ENCODE measurements around the gene DPM2.

DPM2 gene

GRCh38 chr9:127943011-127943662 lies 5.5 kb upstream of the DPM2 start:
- Histone ChIP-seq H3K27ac (ENCODE audit: low read depth, low read length) (0 out of 2 replicates have a peak overlapping the region, but pooled peaks have one; percentile 1), H3K27me3 (ENCODE audit: control insufficient read depth, low read length) (no peaks in the 10 kb centered on the region), H3K4me2 (ENCODE audit: low read length) (peak overlapping the region; percentile 14; the same call in 1 of the 2 replicates), H3K36me3 (ENCODE audit: control insufficient read depth, low read length) (peaks cover 80% of the 10 kb centered on the region), H3K4me1 (ENCODE audit: control insufficient read depth, low read length) (peaks cover 45% of the 10 kb centered on the region), H3K9me2 (replicated peaks; ENCODE audit: control insufficient read depth, low read length) (no peaks in the 10 kb centered on the region), H3K4me3 (ENCODE audit: low read length) (no peak overlapping the region), H3K9me3 (ENCODE audit: control insufficient read depth, insufficient read depth, low read length) (no peaks in the 10 kb centered on the region), H4K20me1 (ENCODE audit: control insufficient read depth, insufficient read depth, low read depth, low read length) (peaks cover 4% of the 10 kb centered on the region; the same call in 1 of the 2 replicates), H3F3A (ENCODE audit: control insufficient read depth, insufficient read depth) (peaks cover 22% of the 10 kb centered on the region), H3K79me2 (ENCODE audit: control insufficient read depth, low read length) (peaks cover 19% of the 10 kb centered on the region)
- TF ChIP-seq, protein P1, sequence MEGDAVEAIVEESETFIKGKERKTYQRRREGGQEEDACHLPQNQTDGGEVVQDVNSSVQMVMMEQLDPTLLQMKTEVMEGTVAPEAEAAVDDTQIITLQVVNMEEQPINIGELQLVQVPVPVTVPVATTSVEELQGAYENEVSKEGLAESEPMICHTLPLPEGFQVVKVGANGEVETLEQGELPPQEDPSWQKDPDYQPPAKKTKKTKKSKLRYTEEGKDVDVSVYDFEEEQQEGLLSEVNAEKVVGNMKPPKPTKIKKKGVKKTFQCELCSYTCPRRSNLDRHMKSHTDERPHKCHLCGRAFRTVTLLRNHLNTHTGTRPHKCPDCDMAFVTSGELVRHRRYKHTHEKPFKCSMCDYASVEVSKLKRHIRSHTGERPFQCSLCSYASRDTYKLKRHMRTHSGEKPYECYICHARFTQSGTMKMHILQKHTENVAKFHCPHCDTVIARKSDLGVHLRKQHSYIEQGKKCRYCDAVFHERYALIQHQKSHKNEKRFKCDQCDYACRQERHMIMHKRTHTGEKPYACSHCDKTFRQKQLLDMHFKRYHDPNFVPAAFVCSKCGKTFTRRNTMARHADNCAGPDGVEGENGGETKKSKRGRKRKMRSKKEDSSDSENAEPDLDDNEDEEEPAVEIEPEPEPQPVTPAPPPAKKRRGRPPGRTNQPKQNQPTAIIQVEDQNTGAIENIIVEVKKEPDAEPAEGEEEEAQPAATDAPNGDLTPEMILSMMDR (IDR thresholded peaks at IDR 0.05; ENCODE audit: low read depth, low read length, poor library complexity, severe bottlenecking): no peak
- TF ChIP-seq EZH2phosphoT487 (IDR thresholded peaks at IDR 0.05; ENCODE audit: borderline replicate concordance, low read length): no peak

- Histone ChIP-seq H3K27me3 (ENCODE audit: control insufficient read depth, low read length) (no peaks in the 10 kb centered on the region), H3K4me2 (ENCODE audit: low read length) (no peak overlapping the region), H3K27ac (ENCODE audit: low read depth, low read length) (no peak overlapping the region), H3K36me3 (ENCODE audit: control insufficient read depth, low read length) (peaks cover 72% of the 10 kb centered on the region), H3K4me1 (ENCODE audit: control insufficient read depth, low read length) (peaks cover 41% of the 10 kb centered on the region), H4K20me1 (ENCODE audit: control insufficient read depth, insufficient read depth, low read depth, low read length) (peaks cover 4% of the 10 kb centered on the region; the same call in 1 of the 2 replicates), H3K4me3 (ENCODE audit: low read length) (no peak overlapping the region), H3K79me2 (ENCODE audit: control insufficient read depth, low read length) (peaks cover 14% of the 10 kb centered on the region), H3F3A (ENCODE audit: control insufficient read depth, insufficient read depth) (peaks cover 22% of the 10 kb centered on the region), H3K9me2 (replicated peaks; ENCODE audit: control insufficient read depth, low read length) (no peaks in the 10 kb centered on the region), H3K9me3 (ENCODE audit: control insufficient read depth, insufficient read depth, low read length) (no peaks in the 10 kb centered on the region)
- TF ChIP-seq, protein P1 (IDR thresholded peaks at IDR 0.05; ENCODE audit: low read depth, low read length, poor library complexity, severe bottlenecking): peak; percentile 96
- no peak for TF ChIP-seq EZH2phosphoT487 (IDR thresholded peaks at IDR 0.05; ENCODE audit: borderline replicate concordance, low read length)
These were observed 4.8 kb upstream of the DPM2 start for GRCh38 chr9:127942216-127943010.

DNA sequence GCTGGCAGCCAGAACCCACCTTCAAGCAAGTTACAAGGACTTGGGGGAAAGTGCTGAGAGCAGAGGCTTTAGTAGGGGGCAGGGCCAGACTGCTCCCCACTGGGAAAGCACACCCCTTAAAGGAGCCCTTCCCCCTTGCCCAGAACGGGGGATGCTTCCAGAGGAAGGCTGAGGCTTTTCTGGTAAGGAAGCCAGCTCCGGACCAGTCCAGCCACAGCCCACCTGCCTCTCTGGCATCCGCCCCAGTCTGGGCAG lies 4.2 kb upstream of the DPM2 start:
- H3K9me2 ChIP-seq (replicated peaks; ENCODE audit: control insufficient read depth, low read length): no peaks in the 10 kb centered on the region
- peaks cover 16% of the 10 kb centered on the region for H3K79me2 ChIP-seq (ENCODE audit: control insufficient read depth, low read length)
- peaks cover 70% of the 10 kb centered on the region for H3K36me3 ChIP-seq (ENCODE audit: control insufficient read depth, low read length)
- no peak overlapping the region for H3K27ac ChIP-seq (ENCODE audit: low read depth, low read length)
- H3K9me3 ChIP-seq (ENCODE audit: control insufficient read depth, insufficient read depth, low read length): no peaks in the 10 kb centered on the region
- H3K4me3 ChIP-seq (ENCODE audit: low read length): no peak overlapping the region
- H3K4me1 ChIP-seq (ENCODE audit: control insufficient read depth, low read length): peaks cover 37% of the 10 kb centered on the region
- H3K27me3 ChIP-seq (ENCODE audit: control insufficient read depth, low read length): no peaks in the 10 kb centered on the region
- no peak overlapping the region for H3K4me2 ChIP-seq (ENCODE audit: low read length)
- TF ChIP-seq, protein P1 (IDR thresholded peaks at IDR 0.05; ENCODE audit: low read depth, low read length, poor library complexity, severe bottlenecking): no peak
- TF ChIP-seq EZH2phosphoT487 (IDR thresholded peaks at IDR 0.05; ENCODE audit: borderline replicate concordance, low read length): no peak
- H3F3A ChIP-seq (ENCODE audit: control insufficient read depth, insufficient read depth): peaks cover 22% of the 10 kb centered on the region
- peaks cover 4% of the 10 kb centered on the region; the same call in 1 of the 2 replicates for H4K20me1 ChIP-seq (ENCODE audit: control insufficient read depth, insufficient read depth, low read depth, low read length)

Measured in DOHH2 (cell line).